GM19328 (cell line): ENCODE results near the gene TAF15.

ENCODE experiments used
- ATAC-seq: cut with Tn5 transposase; IDR thresholded peaks from one replicate; pipeline ENCODE4 v1.9.1; 2021; ENCODE audit warnings: mild to moderate bottlenecking, moderate library complexity; ENCODE audit not compliant: unreplicated experiment

TAF15 gene

GRCh38 chr17:35817196-35817595, 7.9 kb downstream of the TAF15 start:
- ATAC-seq: no peak

GRCh38 chr17:35819455-35819854, 10.2 kb downstream of the TAF15 start:
- no peak for ATAC-seq

GRCh38 chr17:35821308-35821707, 12.0 kb downstream of the TAF15 start:
- ATAC-seq: no peak

GRCh38 chr17:35825206-35825605, 15.9 kb downstream of the TAF15 start:
- ATAC-seq: no peak

GRCh38 chr17:35841101-35841500, 31.8 kb downstream of the TAF15 start:
- no peak for ATAC-seq

GRCh38 chr17:35841505-35841904, 32.2 kb downstream of the TAF15 start:
- ATAC-seq: no peak

- ATAC-seq: no peak
These were observed 33.0 kb downstream of the TAF15 start for GRCh38 chr17:35842239-35842638.

GRCh38 chr17:35843698-35844097, 34.4 kb downstream of the TAF15 start:
- no peak for ATAC-seq

GRCh38 chr17:35844547-35844946, 35.3 kb downstream of the TAF15 start:
- no peak for ATAC-seq

- no peak for ATAC-seq
These were observed 36.9 kb downstream of the TAF15 start for GRCh38 chr17:35846055-35846809.

GRCh38 chr17:35847006-35847405, 37.7 kb downstream of the TAF15 start:
- no peak for ATAC-seq

GRCh38 chr17:35847633-35848373, 38.5 kb downstream of the TAF15 start:
- no peak for ATAC-seq

- ATAC-seq: no peak
These were observed 40.4 kb downstream of the TAF15 start for GRCh38 chr17:35849469-35850348.

- ATAC-seq: no peak
These were observed 46.7 kb downstream of the TAF15 start for GRCh38 chr17:35855965-35856364.

- no peak for ATAC-seq
These were observed 47.3 kb downstream of the TAF15 start for GRCh38 chr17:35856603-35857002.

- ATAC-seq: no peak
These were observed 55.6 kb downstream of the TAF15 start for GRCh38 chr17:35864853-35865252.

- ATAC-seq: no peak
These were observed 56.4 kb downstream of the TAF15 start for GRCh38 chr17:35865412-35866340.

GRCh38 chr17:35866341-35866950, 57.2 kb downstream of the TAF15 start:
- no peak for ATAC-seq

GRCh38 chr17:35867574-35867973, 58.3 kb downstream of the TAF15 start:
- ATAC-seq: no peak

- ATAC-seq: no peak
These were observed 59.5 kb downstream of the TAF15 start, which contains the start of gene HEATR9 for GRCh38 chr17:35868737-35869136. Gene HEATR9, minus strand, starts transcription at chr17:35868891. Its CDS starts 149 bp downstream, at chr17:35868742.
